ENCODE measurements around the gene SPON1. TPM values are rescaled to one million over a fixed set of nuclear protein-coding genes. Genes with fewer than 3 reads are reported as not detected.
"Not testable (repeated sequence)": the region's sequence is repeated elsewhere in the genome, so short reads cannot be mapped to it uniquely, and the experiment has no call there.

SPON1 gene
- total RNA-seq, 1 donor from 2014 or later, result 328 TPM

- no peak for DNase-seq (ENCODE audit: low spot score)
Observed at GRCh38 chr11:14267861-14268635, 305.5 kb downstream of the SPON1 start.

- no peak for DNase-seq (ENCODE audit: low spot score)
Observed at GRCh38 chr11:14269692-14270573, 307.4 kb downstream of the SPON1 start.

DNA sequence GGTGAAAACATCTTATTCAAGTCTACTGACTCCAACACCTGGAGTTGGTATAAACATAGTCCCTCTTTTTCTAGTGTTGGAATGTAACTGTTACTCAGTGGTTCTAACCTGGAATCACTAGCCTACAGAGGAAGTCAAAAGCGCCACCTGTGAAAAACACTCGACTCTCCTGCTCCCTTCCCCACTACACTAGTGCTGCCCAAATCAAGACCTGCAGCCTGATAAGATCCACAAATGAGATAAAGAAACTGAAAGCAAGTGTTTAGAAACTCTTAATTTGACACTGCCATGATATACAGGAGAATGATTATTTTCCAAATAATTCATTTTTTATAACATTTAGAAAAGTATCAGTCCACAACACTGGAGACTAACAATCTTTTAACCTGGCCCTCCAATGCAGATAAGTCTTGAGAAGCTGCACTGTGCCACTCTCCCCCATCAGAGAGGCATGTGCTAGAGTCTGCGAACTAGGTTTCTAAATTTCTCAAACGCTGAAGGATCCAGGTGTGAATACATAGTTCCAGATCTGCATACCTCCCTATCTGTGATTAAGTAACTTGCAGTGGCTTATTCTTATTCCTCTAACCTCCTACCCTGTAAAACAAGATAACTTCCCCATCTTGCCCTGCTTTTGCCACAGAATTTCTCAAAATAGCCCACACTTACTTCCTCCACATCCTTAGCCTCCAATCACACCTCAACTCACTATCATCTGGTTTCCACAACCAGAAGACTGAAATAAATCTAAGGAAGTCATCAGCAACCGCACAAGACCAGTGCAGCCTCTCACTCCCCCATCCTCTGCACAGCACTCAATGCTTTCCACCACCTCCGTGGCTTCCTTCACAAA is 308.4 kb downstream of the SPON1 start:
- no peak for DNase-seq (ENCODE audit: low spot score)

GRCh38 chr11:14273895-14274294 is 311.4 kb downstream of the SPON1 start:
- no peak for DNase-seq (ENCODE audit: low spot score)

DNA sequence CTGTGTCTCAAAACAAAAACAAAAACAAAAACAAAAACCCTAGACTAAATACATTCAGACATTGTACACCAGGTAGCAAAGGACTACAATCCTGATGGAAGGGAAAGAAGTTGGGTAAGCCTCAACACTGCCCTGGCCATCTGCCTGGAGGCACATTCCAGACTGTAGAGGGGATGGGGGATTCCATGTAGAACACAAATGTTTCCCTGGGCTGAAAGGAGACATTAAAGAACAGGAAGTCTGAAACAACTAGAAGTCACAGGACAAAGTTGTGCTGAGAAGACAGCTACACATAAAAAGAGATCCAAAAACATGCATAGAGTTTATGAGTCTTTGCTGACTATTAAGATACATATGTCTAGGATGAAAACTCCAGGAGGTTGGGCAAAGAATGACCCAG is 312.6 kb downstream of the SPON1 start:
- peak; percentile 29 for DNase-seq (ENCODE audit: low spot score)

GRCh38 chr11:14278869-14279268 is 316.3 kb downstream of the SPON1 start:
- DNase-seq (ENCODE audit: low spot score), result not testable (repeated sequence)

DNA sequence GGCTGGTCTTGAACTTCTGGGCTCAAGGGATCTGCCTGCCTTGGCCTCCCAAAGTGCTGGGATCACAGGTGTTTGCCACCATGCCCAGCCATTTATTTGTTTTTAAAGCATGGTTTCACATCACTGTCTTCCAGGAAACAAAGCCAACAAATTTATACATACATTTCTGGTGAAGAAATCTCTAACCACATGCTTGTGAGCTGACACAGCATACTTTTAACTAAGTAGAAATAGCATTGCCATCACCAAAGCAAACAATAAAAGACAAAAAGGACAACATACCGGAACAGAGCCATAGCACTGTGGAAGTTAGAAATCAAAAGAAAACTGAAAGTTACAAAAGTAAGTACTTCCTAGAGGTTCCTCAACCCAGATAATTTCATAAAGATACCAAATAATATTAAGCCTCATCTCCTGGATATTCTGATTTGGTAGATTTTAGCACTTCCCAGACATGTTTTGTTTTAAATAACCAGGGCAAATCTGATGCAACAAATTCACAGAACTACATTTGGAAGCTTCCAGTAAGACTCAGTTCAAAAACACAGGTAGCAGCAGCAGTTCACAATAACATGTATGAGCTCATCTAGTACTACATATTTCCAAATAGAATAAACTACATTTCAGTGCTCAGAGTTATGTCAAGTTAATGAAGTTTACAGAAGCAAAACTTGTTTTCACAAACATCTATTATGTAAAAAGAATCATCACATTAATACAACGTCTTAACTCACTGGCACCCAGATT is 325.8 kb downstream of the SPON1 start:
- peak; percentile 22 for DNase-seq (ENCODE audit: low spot score)

- DNase-seq (ENCODE audit: low spot score), result no peak
Observed at GRCh38 chr11:14290422-14290821, 327.9 kb downstream of the SPON1 start.

GRCh38 chr11:14299921-14300320 is 337.4 kb downstream of the SPON1 start:
- peak; percentile 44 for DNase-seq (ENCODE audit: low spot score)

- DNase-seq (ENCODE audit: low spot score), result peak; percentile 80
Observed at GRCh38 chr11:14300661-14301304, 338.3 kb downstream of the SPON1 start.

GRCh38 chr11:14304601-14305000 is 342.1 kb downstream of the SPON1 start:
- DNase-seq (ENCODE audit: low spot score), result no peak

- DNase-seq (ENCODE audit: low spot score), result no peak
Observed at GRCh38 chr11:14305649-14306048, 343.1 kb downstream of the SPON1 start.

DNA sequence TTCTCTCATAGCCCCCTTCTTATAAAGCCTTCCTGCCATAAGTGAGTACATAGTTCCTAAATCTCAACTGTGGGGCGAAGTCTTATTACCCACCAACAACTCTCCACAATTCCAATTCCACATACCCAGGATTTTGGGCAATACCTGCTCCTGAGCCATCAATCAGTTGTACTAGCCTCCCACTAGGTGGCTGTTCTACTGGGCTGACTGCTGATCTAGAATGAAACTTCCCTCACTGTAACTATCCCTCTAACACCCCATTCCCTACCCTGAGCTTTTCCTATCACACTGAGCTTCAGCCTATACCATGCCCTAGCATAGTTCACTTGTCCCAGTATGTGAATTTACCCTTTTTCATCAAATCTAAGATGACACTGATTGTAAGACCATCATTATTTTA is 344.0 kb downstream of the SPON1 start:
- DNase-seq (ENCODE audit: low spot score), result no peak

GRCh38 chr11:14308114-14308896 is 345.8 kb downstream of the SPON1 start:
- DNase-seq (ENCODE audit: low spot score), result peak; percentile 58

DNA sequence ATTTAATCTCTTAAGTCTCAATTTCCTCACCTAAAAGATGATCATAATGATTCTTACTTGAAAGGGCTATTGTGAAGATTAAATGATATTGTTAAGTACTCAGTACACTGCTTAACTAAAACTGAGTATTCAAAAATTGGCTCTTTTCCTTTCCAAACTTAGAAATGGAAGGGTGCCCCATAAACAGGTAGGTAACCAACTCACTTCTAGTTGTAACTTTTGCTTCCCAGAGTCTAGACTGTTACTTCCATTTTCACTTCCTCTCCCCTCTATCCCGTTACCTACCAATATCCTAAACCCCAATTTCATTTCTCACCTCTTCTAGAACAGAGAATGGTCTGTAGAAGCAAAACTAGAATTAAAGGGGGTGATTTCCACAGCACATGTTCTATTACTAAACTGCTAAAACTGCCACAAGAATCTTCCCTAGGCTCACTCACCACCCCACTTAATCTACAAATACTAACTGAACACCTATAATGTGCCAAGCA is 346.4 kb downstream of the SPON1 start:
- no peak for DNase-seq (ENCODE audit: low spot score)

DNA sequence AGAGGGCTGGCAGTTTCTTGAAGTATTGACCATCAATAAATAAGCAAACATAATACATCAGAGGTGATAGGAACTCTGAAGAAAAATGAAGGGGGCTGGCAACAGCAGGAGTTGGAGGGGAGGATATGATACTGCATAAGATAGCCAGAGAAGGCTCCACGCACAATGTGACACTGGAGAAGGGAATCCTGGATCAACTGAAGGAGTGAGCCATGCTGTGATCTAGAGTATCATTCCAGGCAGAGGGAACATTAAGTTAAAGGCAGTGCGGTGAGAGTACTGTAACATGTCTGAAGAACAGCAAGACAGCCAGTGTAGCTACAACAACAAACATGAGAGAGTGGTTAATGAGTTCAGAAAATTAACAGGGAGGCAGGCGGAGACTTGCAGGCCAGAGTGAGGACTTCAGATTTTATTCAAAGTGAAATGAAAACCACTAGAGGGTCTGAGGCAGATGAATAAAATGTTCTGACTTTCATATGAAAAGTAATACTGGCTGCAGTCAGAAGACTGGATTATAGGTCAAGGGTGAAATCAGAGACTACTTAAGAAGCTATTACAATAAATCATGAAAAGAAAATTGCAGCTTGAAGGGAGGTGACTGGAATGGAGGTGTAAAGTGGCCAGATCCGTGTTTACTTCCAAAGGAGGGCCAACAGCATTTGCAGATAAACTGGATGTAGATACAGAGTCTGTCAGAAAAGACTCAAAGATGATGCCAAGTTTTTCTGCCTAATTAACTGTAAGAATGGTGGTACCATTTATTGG is 347.1 kb downstream of the SPON1 start:
- no peak for DNase-seq (ENCODE audit: low spot score)

GRCh38 chr11:14310679-14311078 is 348.2 kb downstream of the SPON1 start:
- no peak for DNase-seq (ENCODE audit: low spot score)

DNA sequence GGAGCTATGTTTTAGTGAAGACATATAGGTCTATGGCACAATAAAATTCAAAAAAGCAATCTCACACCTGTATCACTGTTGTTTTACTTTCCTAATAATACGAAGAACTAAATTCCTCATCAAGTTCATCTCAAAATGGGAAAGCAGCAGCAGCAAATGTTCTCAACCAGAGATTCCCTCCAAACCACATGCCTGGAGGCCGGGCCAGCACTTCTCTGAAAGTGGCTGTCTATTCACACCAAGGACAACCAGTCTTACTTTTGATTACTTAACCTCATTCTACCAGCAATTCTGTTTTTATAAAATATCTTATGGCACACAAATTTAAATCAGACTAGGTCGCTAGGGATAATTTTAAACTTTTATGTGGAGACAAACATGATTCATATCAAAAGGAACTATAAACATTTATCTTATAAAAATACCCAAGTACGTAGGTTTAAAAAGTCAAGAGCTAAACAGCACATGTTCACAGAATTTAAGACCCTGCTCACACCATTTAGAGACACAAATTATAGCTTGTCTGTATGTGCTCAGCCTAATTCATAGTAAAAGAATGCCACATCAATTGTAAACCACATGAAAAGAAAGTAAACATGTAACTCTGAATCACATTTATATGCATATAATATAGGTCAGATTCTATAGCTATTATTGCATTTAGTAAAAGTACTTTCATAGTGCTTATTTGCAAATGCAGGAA is 350.4 kb downstream of the SPON1 start:
- no peak for DNase-seq (ENCODE audit: low spot score)
